GM19025 (cell line): ENCODE data around the gene ACSBG1.

Source experiments
- ATAC-seq: cut with Tn5 transposase; IDR thresholded peaks from one replicate; pipeline ENCODE4 v1.9.1; 2021; ENCODE audit warnings: mild to moderate bottlenecking, low read depth, moderate library complexity; ENCODE audit not compliant: unreplicated experiment

Gene ACSBG1

GRCh38 chr15:78205337-78205736 is 29.0 kb downstream of the ACSBG1 start:
- ATAC-seq, result no peak

DNA sequence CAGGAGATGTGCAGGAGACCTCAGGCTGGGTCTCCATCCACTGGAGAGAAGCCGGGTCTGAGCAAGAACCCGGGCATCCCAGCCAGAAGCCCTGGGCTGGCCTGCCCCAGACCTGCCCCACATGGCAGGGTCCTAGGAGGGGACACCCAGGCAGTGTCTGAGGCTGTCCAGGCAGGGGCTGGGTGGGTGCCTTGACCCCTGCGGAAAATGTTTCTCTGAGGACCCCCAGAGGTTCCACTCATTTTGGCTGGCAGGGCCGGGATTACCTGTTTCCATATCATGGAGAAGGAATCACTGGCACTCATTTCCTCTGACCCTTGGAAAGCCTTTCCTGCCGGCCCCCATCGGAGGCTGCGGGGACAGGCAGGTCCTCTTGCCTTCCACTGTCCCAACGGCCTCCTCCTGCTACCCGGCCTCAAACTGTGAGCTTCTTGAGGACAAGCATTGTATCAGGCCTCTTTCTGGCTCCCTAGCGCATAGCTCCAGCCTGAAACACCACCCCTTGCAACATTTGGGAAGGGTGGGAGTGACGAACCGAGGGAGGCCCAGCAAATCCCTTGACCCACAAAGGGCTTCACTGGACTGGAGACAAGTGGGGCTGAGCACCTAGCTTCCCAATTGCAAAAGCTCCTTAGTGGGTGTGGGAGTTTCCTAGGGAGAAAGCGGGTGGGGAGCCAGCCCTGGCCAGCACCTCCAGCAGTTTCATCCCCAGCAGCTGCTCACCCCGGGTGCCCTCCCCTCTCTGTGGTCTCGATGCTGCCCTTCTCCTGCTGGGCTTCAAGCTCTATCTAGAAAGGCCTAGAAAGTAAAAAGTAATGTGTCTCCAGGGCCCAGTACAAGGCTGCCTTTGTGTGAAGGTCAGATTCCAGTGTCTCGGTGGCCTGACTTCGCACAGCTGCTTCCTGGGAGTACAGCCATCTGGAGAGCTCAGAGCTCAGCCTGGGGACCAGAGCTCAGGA is 29.7 kb downstream of the ACSBG1 start:
- no peak for ATAC-seq

DNA sequence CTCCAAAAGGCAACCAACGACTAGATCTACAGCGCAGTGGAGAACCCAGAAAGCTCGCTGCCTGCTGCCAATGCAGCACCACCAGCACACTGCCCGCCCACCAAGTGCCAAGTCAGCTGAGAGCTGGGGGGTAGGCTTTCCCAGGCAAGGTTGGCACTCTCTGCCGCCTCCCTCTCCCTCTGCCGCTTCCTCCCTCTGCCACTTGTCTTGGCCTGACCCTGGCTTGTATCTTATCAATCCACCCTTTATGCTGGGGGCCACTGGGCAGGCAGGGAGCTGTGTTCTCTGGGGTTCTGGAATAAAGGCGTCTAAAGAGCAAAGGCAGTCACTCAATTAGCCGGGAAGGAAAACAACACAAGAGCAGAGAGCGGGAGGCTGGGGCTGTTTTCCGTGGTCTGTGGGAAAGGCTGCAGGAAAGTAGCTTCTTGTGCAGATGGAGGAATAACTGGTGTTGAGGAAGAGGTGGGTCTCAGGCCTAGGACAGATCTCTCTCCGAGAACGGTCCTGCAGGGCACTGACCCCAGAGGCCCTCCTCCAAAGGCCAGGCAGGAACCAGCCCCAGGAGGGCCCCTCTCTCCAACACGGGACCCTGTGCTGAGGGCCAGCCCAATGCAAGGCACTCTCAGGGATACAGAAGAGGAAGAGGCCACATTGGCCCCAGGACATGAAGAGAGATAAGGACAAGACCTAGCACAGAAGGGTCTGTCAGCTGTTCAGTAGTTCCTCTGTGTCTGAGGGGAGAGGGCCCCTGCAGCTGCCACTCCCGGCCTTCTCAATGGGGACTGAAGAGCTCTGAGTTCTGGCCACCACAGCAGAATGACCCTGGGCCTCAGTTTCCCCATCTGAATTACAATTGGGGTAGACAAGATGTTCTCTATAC is 30.8 kb downstream of the ACSBG1 start:
- no peak for ATAC-seq

- no peak for ATAC-seq
Observed at GRCh38 chr15:78201281-78202190, 32.8 kb downstream of the ACSBG1 start.

DNA sequence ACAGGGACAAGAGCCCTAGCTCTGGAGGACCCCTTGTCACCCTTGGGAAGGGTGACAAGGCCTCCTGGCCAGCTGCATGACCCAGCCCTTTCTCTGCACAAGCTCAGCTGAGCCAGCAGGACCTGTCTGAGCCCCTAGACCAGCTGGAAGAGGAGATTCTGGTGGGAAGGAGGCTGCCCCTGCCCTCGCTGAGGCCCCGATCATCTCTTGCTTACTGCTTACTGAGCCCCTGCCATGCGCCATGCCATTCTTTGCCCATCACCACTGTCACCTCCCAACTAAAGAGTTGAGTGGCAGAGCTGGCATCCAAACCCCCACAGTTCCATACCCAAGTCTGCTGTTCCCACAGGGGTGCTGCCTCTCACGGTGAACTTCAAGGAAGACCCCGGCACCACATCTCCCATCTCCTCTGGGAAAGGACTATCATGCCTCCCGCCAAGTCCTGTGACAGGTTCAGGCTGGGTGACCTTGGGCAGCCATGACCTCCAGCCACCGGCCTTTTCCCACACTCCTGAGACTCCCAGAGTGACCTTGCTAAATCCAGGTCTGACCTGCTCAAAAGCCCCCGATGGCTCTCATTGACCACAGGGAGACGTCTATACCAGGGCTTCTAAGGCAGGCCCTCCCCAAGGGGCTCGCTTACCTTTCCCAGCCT is 34.0 kb downstream of the ACSBG1 start:
- no peak for ATAC-seq

DNA sequence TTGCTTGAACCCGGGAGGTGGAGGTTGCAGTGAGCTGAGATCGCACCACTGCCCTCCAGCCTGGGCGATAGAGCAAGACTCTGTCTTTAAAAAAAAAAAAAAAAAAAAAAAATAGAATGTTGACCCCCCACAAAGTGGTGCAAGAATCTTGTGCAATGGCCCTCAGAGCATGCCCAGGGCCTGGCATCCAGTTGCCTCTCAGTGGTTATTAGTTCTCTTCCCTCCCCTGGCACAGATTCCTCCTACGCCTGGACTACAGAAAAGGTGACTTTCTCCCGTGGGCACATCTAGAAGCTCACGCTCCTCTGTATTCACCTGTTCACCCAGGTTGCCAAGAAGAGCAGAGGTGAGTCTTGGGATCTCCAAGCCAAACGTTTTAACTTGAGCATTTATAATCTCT is 36.7 kb downstream of the ACSBG1 start:
- no peak for ATAC-seq

DNA sequence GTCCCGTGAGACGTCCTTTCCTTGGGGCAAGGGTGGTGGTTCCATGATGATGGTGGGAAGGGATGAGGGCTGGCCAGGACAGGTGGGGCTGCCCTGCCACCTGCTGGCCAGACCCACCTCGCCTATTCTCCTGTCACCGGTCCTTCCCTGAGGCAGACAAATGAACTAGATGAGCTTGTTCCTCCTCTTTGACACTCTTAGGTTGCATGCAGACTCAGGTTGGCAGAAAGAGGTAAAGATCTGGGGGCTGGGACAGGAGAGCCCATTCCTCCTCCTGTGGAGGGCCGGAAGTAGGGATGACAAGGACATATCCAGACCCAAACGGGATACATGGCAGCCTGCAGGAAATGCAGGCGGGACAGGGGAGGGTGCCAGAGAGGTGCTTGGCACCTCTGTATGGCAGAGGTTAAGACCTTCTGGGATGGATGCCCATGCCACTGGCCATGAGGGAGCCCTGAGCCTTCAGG is 38.6 kb downstream of the ACSBG1 start:
- no peak for ATAC-seq

GRCh38 chr15:78194568-78194925 is 39.8 kb downstream of the ACSBG1 start:
- ATAC-seq, result no peak

DNA sequence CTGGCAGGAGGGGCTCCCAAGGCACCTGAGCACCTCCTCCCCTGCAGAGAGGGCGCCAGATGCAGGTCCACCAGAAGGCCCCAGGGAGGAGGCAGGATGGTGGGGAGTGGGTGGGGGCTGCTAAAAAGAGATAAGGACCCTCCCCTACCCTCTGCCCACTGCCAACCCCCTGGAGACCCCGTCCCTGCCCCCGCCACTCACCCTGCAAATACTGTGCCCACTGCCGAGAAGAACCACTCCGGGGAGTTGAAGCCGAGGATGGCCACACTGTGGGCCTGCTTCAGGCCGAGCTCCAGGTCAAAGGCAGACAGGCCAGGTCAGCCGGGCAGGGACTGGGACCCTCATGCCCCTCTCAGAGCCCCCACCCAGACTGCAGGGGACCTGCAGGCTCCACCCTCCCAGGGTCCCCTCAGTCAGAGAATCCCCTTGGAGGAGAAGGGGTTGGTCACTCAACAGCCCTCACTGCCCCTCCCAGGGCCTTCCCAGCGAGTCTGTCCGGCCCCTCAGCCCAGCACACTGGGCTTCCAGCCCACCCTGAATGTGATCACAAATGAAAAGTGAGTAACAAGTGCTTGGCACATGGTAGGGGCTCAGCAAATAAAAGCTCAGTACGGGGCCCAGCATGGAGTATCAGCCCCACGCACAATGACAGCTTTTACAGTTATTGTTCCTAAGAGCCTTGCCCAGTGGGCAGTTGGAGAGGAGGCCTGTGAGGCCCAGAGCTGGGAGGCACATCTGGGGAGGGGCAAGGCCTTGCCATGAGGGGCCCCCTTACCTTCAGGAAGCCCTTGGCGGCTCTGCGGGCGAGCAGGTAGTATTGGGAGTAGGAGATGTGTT is 40.4 kb downstream of the ACSBG1 start:
- ATAC-seq, result no peak

DNA sequence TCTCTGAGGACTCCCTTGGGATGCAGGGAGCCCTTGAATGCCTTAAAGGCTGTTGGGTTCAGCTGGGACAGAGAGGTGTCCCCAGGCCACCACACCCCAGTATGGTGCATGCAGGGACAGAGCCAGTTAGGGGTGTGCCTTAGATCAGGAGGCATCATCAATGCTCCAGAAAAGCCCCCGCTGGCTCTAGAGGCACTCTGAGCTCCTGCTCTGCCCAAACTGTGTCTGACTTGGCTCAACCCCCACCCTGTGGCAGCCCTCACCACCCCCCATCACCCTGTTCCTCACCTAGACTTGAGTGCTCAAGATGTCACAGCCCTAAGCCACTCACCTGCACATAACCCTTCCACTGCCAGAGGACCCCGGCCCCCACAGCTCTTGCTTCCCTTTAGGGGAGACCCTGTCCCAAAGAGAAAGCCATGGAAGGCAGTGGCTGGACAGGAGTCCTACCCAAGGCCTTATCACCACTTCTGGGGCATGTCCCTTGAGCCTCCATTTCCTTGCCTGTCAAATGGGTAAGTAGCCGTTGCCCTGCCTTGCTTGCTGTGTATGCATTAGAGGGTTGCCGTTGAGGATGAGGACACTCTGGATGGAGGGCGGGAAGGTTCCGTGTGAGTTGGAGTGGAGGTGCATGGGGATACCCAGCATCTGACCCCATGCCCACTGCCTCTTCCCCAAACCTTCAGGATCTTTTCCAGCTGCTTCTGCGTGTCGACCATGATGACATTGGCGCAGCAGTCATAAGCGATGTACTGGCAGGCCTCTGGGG is 41.4 kb downstream of the ACSBG1 start:
- ATAC-seq, result no peak

GRCh38 chr15:78182821-78183220 is 51.5 kb downstream of the ACSBG1 start:
- ATAC-seq, result no peak

GRCh38 chr15:78182336-78182700 is 52.0 kb downstream of the ACSBG1 start:
- no peak for ATAC-seq

DNA sequence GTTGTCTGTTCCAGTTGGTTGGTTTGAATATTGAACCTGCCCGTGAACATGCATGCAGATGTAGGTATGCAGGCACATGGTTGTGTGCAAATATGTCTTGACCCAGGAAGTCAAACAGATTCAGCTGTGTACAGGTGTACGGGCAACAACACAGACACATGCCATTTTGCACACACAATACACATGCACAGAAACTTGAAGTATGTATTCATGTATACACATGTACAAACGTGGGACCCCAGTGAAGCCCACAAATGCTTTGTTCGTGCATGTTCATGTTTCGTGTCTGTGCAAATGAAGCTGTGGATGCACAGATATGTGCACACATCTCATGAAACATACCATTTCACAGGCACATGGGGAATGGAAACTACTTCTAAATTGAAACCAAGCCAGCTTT is 54.5 kb downstream of the ACSBG1 start:
- ATAC-seq, result no peak

GRCh38 chr15:78179286-78179840 is 55.0 kb downstream of the ACSBG1 start:
- no peak for ATAC-seq

- ATAC-seq, result no peak
Observed at GRCh38 chr15:78178064-78178463, 56.3 kb downstream of the ACSBG1 start.

DNA sequence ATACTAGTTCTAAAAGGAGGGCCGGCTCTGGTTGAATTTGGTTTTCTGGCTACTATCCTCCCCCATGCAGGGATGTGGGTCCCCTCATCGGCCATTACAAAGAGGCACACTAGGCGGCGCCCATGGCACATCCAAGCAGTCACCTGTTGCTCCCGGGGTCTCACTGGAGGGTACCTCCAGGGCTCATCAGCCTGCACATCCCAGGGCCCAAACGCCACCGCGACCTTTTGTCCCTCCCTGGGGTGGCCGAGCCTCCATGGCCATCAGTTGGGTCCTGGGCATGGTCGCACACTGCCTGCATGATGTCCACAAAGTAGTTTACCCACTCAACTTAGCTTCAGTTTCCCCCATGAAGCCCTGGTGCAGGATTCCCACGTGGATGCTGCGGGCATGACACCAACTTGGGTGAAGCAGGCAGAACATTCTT is 56.9 kb downstream of the ACSBG1 start:
- ATAC-seq, result no peak

GRCh38 chr15:78175330-78175729 is 59.0 kb downstream of the ACSBG1 start:
- ATAC-seq, result no peak

- ATAC-seq, result no peak
Observed at GRCh38 chr15:78174401-78174800, 60.0 kb downstream of the ACSBG1 start.
